Neutrophil (primary cell): ENCODE results near the gene TREML1.

ENCODE experiments used
- H3K27ac ChIP-seq: fragments of 200-600 bp; sonication (generic); 2 replicates; pipeline ENCODE4 v1.5.1; 2016; ENCODE audit warnings: mild to moderate bottlenecking, moderate library complexity
- H3K27me3 ChIP-seq: fragments of 200-600 bp; sonication (generic); 2 replicates; pipeline ENCODE4 v1.6.0; 2016; ENCODE audit warnings: mild to moderate bottlenecking
- H3K36me3 ChIP-seq: fragments of 200-600 bp; sonication (generic); 2 replicates; pipeline ENCODE4 v1.5.1; 2017
- H3K4me1 ChIP-seq, 2 experiments: fragments of 200-600 bp in 1 of 2; sonication (generic) in 1 of 2; 1 replicate in 1 of 2; 2 replicates in 1 of 2; pipeline versions ENCODE4 v1.5.1 to v1.6.1; 2013 to 2016; ENCODE audit warnings: low read depth in 1 of 2, low read length in 1 of 2, mild to moderate bottlenecking in 1 of 2, moderate library complexity in 1 of 2; ENCODE audit not compliant: control insufficient read depth in 1 of 2, insufficient read depth in 1 of 2
- H3K4me3 ChIP-seq, 2 experiments: fragments of 200-600 bp in 1 of 2; sonication (generic) in 1 of 2; 1 replicate in 1 of 2; 2 replicates in 1 of 2; pipeline ENCODE4 v1.5.1; 2013 to 2016; ENCODE audit warnings: low read depth in 1 of 2, low read length in 1 of 2, mild to moderate bottlenecking in 1 of 2, moderate library complexity in 1 of 2
- H3K9me3 ChIP-seq: fragments of 200-600 bp; sonication (generic); 2 replicates; pipeline ENCODE4 v1.5.1; 2016
- TF ChIP-seq, protein P1 (sequence below): fragments of 200-600 bp; sonication (generic); IDR thresholded peaks from 2 replicates; pipeline ENCODE4 v1.5.1; 2016; ENCODE audit warnings: antibody characterized with exemption

TREML1 gene

DNA sequence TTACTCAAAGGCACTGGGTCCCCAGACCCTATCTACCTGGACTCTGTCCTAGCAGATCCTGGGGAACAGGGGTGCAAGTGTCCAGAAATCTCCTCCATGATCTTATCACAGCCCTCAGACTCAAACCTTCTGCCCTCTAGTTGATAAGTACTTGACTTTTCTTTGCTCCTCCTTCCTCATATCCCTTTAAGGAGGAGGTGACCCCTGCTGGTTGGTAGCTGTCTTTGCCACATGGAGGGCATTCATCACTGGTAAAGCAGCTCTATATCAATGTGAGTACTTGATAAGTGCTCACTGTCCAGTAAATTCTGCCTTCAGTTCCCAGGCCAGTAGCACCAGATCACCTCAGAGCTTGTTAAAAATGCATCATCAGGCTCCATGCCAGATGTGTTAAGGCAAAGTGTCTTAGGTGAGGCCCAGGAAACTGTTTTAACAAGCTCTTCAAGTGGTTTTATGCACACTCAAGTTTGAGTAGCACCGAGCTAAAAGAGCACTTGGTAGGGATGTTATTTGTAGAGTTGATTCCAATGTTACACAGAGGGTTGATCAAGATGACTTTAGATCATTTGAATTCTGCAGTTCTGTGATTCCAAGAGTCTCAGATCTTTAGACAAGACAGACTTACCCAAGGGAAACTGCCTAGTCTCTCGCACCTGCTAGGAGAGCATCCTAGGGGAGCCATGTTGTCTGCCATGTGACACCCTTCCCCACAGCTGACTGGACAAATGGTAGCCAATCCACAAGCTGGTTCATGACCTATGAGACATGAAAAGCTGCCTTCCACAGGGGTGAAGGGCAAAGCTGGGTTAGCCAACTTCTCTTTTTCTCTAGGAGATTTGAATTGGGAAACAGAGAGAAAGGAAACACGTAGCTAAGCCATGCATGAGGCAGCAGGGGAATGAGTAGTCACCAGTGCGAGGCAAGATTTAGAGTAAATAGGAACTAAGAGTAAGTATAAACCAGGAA, 28.2 kb upstream of the TREML1 start:
- TF ChIP-seq, protein P1, sequence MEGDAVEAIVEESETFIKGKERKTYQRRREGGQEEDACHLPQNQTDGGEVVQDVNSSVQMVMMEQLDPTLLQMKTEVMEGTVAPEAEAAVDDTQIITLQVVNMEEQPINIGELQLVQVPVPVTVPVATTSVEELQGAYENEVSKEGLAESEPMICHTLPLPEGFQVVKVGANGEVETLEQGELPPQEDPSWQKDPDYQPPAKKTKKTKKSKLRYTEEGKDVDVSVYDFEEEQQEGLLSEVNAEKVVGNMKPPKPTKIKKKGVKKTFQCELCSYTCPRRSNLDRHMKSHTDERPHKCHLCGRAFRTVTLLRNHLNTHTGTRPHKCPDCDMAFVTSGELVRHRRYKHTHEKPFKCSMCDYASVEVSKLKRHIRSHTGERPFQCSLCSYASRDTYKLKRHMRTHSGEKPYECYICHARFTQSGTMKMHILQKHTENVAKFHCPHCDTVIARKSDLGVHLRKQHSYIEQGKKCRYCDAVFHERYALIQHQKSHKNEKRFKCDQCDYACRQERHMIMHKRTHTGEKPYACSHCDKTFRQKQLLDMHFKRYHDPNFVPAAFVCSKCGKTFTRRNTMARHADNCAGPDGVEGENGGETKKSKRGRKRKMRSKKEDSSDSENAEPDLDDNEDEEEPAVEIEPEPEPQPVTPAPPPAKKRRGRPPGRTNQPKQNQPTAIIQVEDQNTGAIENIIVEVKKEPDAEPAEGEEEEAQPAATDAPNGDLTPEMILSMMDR = peak; percentile 69
- peaks cover 50 to 57% of the 10 kb centered on the region in 2 experiments for H3K4me1 ChIP-seq
- H3K36me3 ChIP-seq = no peaks in the 10 kb centered on the region
- peak overlapping the region in 1 of 2 experiments; percentile 37 for H3K4me3 ChIP-seq
- no peaks in the 10 kb centered on the region for H3K9me3 ChIP-seq
- H3K27ac ChIP-seq = peak overlapping the region; percentile 99
- peaks cover under 1% of the 10 kb centered on the region for H3K27me3 ChIP-seq

DNA sequence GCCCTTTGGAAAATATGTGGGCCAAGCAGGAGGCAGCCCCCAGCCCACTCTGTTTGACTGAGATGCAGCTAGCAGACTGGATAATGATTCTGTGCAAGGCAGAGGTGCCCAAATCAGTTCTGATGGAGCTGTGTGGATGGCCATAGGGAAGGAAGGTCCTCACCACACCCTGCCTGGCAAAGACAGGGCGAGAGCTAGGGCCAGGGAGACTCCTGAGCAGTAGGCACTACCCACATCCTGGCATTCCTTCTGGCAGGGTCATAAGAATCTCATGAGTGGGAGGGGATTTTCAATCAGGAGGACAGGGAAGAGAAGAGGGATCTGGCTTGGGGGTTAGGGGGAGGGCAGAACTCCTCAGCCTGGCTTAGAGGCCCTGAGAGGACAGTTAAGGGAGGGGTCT, 27.4 kb upstream of the TREML1 start:
- Histone ChIP-seq H3K4me1 (peaks cover 44 to 50% of the 10 kb centered on the region in 2 experiments), H3K27me3 (peaks cover 8% of the 10 kb centered on the region), H3K9me3 (no peaks in the 10 kb centered on the region), H3K27ac (peak overlapping the region; percentile 99), H3K36me3 (no peaks in the 10 kb centered on the region), H3K4me3 (no peak overlapping the region)
- TF ChIP-seq, protein P1 = no peak

DNA sequence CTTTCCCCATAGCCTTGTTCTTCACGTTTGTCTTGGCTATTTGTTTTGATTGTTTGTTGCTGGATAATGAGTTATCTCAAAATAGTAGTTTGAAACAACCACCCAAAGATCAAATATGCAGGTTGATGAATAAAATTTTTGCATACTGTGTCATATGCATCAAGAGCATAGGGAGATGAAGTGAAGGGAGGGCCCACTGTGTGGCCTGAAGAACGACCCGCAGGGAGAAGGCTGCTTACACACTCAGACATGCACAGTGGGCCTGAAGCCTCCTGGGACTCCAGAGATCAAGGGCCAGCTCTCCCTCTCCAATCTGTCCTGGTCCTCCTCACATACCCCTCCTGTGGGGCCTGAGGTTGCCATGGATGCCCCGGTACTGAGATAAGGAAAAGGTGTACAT, 25.0 kb upstream of the TREML1 start:
- H3K4me3 ChIP-seq = no peak overlapping the region
- H3K36me3 ChIP-seq = no peaks in the 10 kb centered on the region
- TF ChIP-seq, protein P1 = no peak
- no peak overlapping the region for H3K27ac ChIP-seq
- peaks cover 26% of the 10 kb centered on the region in 2 experiments for H3K4me1 ChIP-seq
- no peaks in the 10 kb centered on the region for H3K9me3 ChIP-seq
- H3K27me3 ChIP-seq = peaks cover 30% of the 10 kb centered on the region

DNA sequence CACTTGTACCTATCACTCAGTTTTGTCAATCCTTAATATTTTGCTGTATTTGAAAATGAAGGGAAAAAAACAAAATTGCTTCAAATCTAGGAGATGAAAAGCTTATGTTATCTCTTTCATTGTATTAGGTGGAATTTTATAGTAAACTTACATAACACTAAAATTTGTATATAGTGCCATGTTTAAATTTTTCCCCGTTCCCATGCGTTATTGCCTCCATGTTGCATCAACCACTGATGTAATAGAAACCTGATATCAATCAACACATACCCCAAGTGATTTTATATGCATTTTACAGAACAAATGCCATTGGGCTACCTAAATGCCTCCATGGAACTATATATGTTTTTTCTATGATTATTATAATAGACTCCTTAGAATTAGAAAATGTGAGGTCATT, 23.5 kb upstream of the TREML1 start:
- Histone ChIP-seq H3K4me3 (no peak overlapping the region), H3K27ac (no peak overlapping the region), H3K36me3 (no peaks in the 10 kb centered on the region), H3K4me1 (peaks cover 11 to 12% of the 10 kb centered on the region in 2 experiments), H3K9me3 (no peaks in the 10 kb centered on the region), H3K27me3 (peaks cover 36% of the 10 kb centered on the region)
- TF ChIP-seq, protein P1 = no peak

DNA sequence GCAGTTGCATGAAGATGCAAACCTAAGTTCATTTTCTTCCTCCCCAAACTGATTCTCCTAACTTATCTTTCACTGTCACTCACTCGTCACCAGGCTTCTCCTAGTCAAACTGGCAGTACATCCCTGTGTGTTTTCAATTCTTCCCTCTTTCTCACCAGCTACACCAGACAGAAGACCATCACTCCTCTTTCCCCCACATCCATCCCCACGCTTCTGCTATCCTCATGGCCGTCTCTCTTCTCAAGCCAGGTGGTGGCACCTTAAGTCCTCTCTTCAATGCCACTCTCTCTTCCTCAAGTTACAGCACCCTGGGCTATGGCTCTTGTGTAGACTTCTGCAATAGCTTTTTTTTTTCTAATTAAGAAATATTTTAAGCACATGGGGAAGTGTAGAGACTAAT, 23.1 kb upstream of the TREML1 start:
- no peak overlapping the region for H3K27ac ChIP-seq
- no peaks in the 10 kb centered on the region for H3K9me3 ChIP-seq
- TF ChIP-seq, protein P1 = no peak
- peaks cover 36% of the 10 kb centered on the region for H3K27me3 ChIP-seq
- H3K4me1 ChIP-seq = peaks cover 8% of the 10 kb centered on the region in 2 experiments
- no peak overlapping the region for H3K4me3 ChIP-seq
- H3K36me3 ChIP-seq = no peaks in the 10 kb centered on the region
